Activated naive CD8-positive, alpha-beta T cell treated with anti-CD3 and anti-CD28 coated beads, Interleukin-2, amount 10 ng/mL, durations not matched to agents 7 days and 5 days (primary cell): ENCODE results near the gene PLD6. TPM values are rescaled to one million over a fixed set of nuclear protein-coding genes. Genes with fewer than 3 reads are reported as not detected.
"Not testable (repeated sequence)": the region's sequence is repeated elsewhere in the genome, so short reads cannot be mapped to it uniquely, and the experiment has no call there.

ENCODE experiments used
- ATAC-seq: fragments of 150-1000 bp; cut with Tn5 transposase; one replicate; pipeline ENCODE4 v1.10.0; 2021; ENCODE audit warnings: low read depth, moderate library complexity
- POLR2A ChIA-PET: fragments of 350-600 bp; sonication (Branson Sonifier 250); formaldehyde crosslinking; loops from one replicate; lab custom pipeline; 2021; ENCODE audit warnings: antibody characterized with exemption; lab: Charles Lee
- DNase-seq: peaks from one replicate; pipeline ENCODE4 v3.0.0; 2021
- H3K27ac Mint-ChIP-seq: one replicate; pipeline ENCODE4 v1.8.0; 2022; ENCODE audit warnings: mild to moderate bottlenecking, mixed read lengths
- H3K27me3 Mint-ChIP-seq: one replicate; pipeline ENCODE4 v1.8.0; 2022; ENCODE audit warnings: mild to moderate bottlenecking, moderate library complexity, mixed read lengths
- H3K36me3 Mint-ChIP-seq: one replicate; pipeline ENCODE4 v1.8.0; 2021; ENCODE audit warnings: mild to moderate bottlenecking, mixed read lengths
- H3K4me1 Mint-ChIP-seq: one replicate; pipeline ENCODE4 v1.8.0; 2021; ENCODE audit warnings: mixed read lengths
- H3K4me3 Mint-ChIP-seq: one replicate; pipeline ENCODE4 v1.8.0; 2022; ENCODE audit warnings: mild to moderate bottlenecking, moderate library complexity, mixed read lengths
- H3K9me3 Mint-ChIP-seq: one replicate; pipeline ENCODE4 v1.8.0; 2021; ENCODE audit warnings: mixed read lengths
- total RNA-seq, 2 experiments: library from RNA; stranded (reverse); gene quantifications; one replicate each; pipeline ENCODE4 v1.2.3, GENCODE V29; 2021

The PLD6 gene
- total RNA-seq, 2 experiments from 2014 or later: 5.5 to 6.3 TPM

DNA sequence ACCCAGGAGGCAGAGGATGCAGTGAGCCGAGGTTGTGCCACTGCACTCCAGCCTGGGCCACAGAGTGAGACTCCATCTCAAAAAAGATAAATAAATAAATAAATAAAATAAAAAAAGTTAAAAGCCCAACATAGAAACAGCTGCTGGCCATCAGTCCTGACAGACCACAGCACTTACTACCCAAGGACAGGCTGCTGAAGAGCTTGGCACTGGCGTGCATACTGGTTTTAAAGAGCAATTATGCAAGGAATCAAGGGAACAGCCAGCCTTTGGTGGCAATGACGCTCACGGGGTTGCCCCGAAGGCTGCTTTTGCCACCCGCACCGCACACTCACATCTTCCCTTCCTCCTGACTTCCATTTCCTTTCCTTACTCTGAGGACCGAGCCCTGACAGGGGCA is 4.2 kb downstream of the PLD6 start:
- no peak overlapping the region for H3K27ac Mint-ChIP-seq

DNA sequence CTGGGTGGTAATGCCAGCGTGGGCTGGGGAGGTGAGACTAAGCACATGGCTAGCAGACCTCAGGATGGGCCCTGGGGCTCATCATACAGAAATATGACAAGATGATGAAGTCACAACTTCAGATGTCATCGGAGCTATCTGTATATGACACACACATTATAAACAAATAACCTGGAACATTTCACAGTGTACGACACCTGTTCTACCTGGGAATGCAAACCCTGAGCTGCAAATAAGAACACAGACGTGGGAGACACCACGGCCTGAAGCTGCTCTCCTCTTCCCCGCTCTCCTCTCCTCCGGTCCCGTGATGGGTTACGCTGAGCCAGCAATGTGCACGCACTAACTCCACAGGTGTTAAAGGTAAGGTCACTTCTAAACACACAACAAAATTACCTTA is 4.9 kb downstream of the PLD6 start:
- Mint-ChIP-seq H3K4me1 (peaks cover 11% of the 10 kb centered on the region), H3K4me3 (no peak overlapping the region), H3K27me3 (no peaks in the 10 kb centered on the region), H3K36me3 (peaks cover 2% of the 10 kb centered on the region), H3K27ac (no peak overlapping the region), H3K9me3 (no peaks in the 10 kb centered on the region)
- DNase-seq (no peak), ATAC-seq (no peak)
- POLR2A ChIA-PET: interaction anchor here (0.6 to 0.8 kb wide), 2 partner anchors 36 to 202 kb away, joined by 4 to 5 read pairs; no protein-coding TSS in a partner anchor

More for the DNA sequence above, 4.2 kb downstream of the PLD6 start:
- no peak for ATAC-seq
- POLR2A ChIA-PET: no interaction called here
- DNase-seq: no peak
- no peak overlapping the region for H3K4me3 Mint-ChIP-seq
- H3K36me3 Mint-ChIP-seq: peaks cover 2% of the 10 kb centered on the region
- no peaks in the 10 kb centered on the region for H3K27me3 Mint-ChIP-seq
- H3K4me1 Mint-ChIP-seq: peaks cover 11% of the 10 kb centered on the region
- no peaks in the 10 kb centered on the region for H3K9me3 Mint-ChIP-seq

DNA sequence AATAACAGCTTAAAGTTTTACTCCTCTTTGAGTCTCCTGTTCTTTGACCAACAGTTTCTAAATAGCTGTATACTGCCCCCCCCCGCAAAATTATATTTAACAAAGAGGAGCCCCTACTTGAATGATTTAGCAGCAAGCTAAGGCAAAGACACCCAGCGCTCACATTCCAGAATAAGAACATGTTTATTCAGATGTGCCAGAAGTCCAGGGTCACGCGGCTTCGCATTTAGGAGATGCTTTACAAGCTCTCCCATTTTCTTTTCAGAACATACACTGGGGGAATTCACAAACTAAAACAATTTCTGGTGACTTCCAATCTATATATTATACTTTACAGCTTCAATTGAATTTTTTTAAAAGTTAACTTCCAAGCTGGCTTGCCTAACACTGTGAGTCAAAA is 5.3 kb downstream of the PLD6 start:
- Mint-ChIP-seq H3K4me3 (no peak overlapping the region), H3K9me3 (no peaks in the 10 kb centered on the region), H3K4me1 (peaks cover 11% of the 10 kb centered on the region), H3K36me3 (peaks cover 2% of the 10 kb centered on the region), H3K27me3 (no peaks in the 10 kb centered on the region), H3K27ac (no peak overlapping the region)
- DNase-seq (no peak), ATAC-seq (no peak)
- POLR2A ChIA-PET: interaction anchor here (0.6 to 0.8 kb wide), 3 partner anchors 22 to 201 kb away, joined by 3 to 5 read pairs (median 4); no protein-coding TSS in a partner anchor

DNA sequence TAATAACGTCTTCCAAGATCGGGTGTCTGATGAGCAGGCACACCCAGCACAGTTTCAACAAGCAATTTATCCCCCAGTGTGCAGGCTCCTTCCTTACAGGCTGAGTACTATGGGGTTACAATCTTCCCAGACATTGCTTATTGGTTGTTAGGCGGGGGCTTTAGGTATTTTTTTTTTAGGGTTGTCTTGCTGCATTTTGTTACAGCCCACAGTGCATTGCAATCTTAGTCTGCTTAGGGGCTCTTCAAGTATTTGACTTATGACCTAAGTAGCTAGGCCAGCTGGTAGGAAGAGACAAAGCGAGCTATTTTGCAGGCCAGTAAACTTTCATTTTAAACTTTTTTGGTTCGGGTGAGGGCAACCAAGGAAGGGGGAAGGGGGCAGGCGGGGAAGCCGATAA is 5.8 kb downstream of the PLD6 start:
- H3K36me3 Mint-ChIP-seq: peaks cover 2% of the 10 kb centered on the region
- POLR2A ChIA-PET: interaction anchor here (0.7 to 1.0 kb wide), 3 partner anchors 10 to 37 kb away, joined by 3 to 4 read pairs (median 3); no protein-coding TSS in a partner anchor

DNA sequence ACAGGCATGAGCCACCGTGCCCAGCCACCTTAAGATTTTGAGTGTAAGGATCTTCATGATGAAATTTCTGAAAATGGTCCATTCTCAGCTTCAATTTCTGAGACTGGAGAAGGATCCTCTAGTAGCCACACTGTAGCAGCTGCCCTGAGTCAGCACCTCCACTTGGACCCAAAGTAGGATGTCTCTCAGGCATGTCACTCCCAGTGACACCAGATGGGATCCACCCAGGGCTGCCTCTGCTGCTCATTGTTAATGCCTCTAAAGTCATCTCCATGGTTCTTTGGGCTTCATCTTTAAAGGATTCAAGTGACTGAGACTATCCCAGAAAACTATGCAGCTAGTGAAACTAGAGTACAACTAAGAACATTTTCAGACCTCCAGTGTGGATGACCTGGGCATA is 7.9 kb downstream of the PLD6 start:
- Mint-ChIP-seq H3K4me3 (no peak overlapping the region), H3K27ac (no peak overlapping the region), H3K27me3 (no peaks in the 10 kb centered on the region), H3K9me3 (no peaks in the 10 kb centered on the region), H3K4me1 (no peaks in the 10 kb centered on the region), H3K36me3 (no peaks in the 10 kb centered on the region)
- no peak for ATAC-seq
- no peak for DNase-seq
- POLR2A ChIA-PET: interaction anchor here (0.6 kb wide), 1 partner anchor 94 kb away, joined by 3 read pairs; no protein-coding TSS in a partner anchor

More for the DNA sequence above, 5.8 kb downstream of the PLD6 start:
- H3K27ac Mint-ChIP-seq: no peak overlapping the region
- no peaks in the 10 kb centered on the region for H3K9me3 Mint-ChIP-seq
- no peak overlapping the region for H3K4me3 Mint-ChIP-seq
- ATAC-seq (no peak), DNase-seq (no peak)
- H3K27me3 Mint-ChIP-seq: no peaks in the 10 kb centered on the region
- H3K4me1 Mint-ChIP-seq: peaks cover 9% of the 10 kb centered on the region

DNA sequence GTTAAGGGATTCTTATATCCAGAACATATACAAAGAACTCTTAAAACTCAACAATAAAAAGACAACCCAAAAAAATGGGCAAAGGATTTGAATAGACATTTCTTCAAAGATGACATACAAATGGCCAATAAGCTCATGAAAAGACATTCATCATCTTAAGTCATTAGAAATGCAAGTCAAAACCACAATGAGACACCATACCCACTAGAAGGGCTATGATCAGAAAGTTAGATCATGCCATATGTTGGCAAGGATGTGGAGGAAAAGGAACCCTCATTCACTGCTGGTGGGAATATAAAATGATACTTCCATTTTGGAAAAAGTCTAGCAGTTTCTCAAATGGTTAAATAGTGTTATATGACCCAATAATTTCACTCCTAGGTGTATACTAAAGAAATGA is 9.4 kb downstream of the PLD6 start:
- no peaks in the 10 kb centered on the region for H3K36me3 Mint-ChIP-seq
- POLR2A ChIA-PET: no interaction called here
- no peak for ATAC-seq
- H3K4me1 Mint-ChIP-seq: no peaks in the 10 kb centered on the region
- H3K4me3 Mint-ChIP-seq: no peak overlapping the region
- no peaks in the 10 kb centered on the region for H3K9me3 Mint-ChIP-seq
- no peak for DNase-seq
- no peak overlapping the region for H3K27ac Mint-ChIP-seq
- H3K27me3 Mint-ChIP-seq: no peaks in the 10 kb centered on the region

DNA sequence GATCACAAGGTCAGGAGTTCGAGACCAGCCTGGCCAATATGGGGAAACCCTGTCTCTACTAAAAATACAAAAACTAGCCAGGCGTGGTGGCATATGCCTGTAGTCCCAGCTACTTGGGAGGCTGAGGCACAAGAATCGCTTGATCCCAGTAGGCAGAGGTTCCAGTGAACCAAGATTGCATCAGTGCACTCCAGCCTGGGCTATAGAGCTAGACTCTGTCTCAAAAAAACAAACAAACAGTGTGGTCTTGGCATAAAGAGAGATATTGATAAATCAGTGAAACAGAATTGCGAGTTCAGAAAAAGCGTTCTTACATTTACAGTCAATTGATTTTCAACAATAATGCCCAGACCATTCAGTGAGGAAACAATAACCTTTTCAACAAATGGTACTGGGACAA is 10.7 kb downstream of the PLD6 start:
- POLR2A ChIA-PET, DNase-seq: not testable (repeated sequence)

DNA sequence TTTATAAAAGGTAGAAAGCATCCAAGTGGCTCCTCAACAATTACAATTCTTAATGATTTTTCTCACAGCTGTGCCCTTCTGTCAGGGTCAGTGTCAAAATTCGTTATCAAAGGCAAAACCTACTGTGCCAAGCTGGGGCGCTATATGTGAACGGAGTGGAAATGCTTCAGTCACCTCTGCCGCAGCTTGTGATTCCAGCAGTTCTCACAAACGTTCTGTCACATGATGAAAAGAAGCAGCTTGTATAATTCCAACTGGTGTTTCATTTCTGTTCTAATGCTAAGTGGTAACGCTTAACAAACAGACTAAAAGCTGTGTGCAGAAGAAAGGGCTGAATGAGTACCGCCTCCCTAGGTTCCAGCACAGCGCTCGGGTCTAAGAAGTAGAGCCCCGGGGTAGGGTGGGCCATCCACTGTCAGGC is 14.2 kb downstream of the PLD6 start:
- H3K4me3 Mint-ChIP-seq: no peak overlapping the region
- POLR2A ChIA-PET: interaction anchor here (1.3 kb wide), 1 partner anchor 12 kb away, joined by 3 read pairs; no protein-coding TSS in a partner anchor
- no peaks in the 10 kb centered on the region for H3K4me1 Mint-ChIP-seq
- H3K36me3 Mint-ChIP-seq: no peaks in the 10 kb centered on the region
- no peaks in the 10 kb centered on the region for H3K27me3 Mint-ChIP-seq
- H3K9me3 Mint-ChIP-seq: no peaks in the 10 kb centered on the region
- ATAC-seq: no peak
- H3K27ac Mint-ChIP-seq: no peak overlapping the region
- no peak for DNase-seq

More for the DNA sequence above, 10.7 kb downstream of the PLD6 start:
- not testable (repeated sequence) for H3K4me1 Mint-ChIP-seq, H3K36me3 Mint-ChIP-seq, H3K27ac Mint-ChIP-seq, ATAC-seq, H3K9me3 Mint-ChIP-seq, H3K4me3 Mint-ChIP-seq, H3K27me3 Mint-ChIP-seq

DNA sequence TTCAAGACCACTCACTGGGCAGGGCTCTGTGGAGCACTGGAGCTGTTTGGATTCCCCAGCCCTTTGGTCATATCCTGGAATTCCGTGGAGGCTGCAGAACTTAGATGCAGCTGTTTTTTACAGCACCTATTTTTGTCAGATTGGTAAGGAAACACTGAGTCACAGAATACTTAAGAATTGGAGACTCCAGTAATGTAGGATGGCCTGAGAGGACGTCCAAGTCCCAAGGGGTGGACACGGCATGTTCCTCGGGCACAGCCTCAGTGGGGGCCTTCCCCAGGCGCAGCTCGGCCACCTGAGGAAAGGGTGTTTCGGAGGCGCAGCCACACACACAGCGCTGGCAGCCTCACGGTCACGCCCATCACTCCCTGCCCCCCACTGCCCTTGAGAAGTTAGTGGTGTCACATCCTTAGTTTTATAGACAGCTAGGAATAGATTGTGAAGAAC is 14.8 kb downstream of the PLD6 start:
- Mint-ChIP-seq H3K27me3 (no peaks in the 10 kb centered on the region), H3K4me1 (peaks cover 2% of the 10 kb centered on the region), H3K36me3 (no peaks in the 10 kb centered on the region), H3K9me3 (no peaks in the 10 kb centered on the region), H3K4me3 (no peak overlapping the region), H3K27ac (no peak overlapping the region)
- ATAC-seq (no peak), DNase-seq (no peak)
- POLR2A ChIA-PET: interaction anchor here (1.1 to 1.3 kb wide), 2 partner anchors 11 to 15 kb away, joined by 3 read pairs; partner anchors contain the start of gene PLD6

DNA sequence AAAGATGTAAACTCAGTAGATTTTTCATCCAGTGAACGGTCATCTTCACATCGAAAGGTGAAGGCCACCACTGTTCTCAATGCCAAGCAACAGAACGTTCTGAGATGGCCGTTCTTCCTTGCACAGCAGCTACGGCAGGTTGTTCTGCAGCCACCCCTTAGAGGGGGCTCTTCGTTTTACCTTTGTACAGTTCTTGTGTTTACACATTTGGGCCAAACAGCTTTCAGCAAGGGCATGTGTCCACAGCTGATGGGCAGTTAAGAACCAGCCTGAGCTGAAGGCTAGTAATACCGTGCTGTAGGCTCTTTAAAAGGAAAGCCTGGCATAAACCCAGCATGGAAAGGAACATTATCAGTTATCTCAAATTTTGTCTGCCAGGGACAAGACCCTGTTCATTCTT is 15.9 kb downstream of the PLD6 start:
- Mint-ChIP-seq H3K4me3 (no peak overlapping the region), H3K4me1 (peaks cover 14% of the 10 kb centered on the region), H3K36me3 (peaks cover 7% of the 10 kb centered on the region), H3K27ac (no peak overlapping the region), H3K27me3 (no peaks in the 10 kb centered on the region), H3K9me3 (no peaks in the 10 kb centered on the region)
- POLR2A ChIA-PET: interaction anchor here (1.1 to 1.2 kb wide), 2 partner anchors 10 to 16 kb away, joined by 3 read pairs; partner anchors contain the start of gene PLD6
- no peak for ATAC-seq
- DNase-seq: no peak

DNA sequence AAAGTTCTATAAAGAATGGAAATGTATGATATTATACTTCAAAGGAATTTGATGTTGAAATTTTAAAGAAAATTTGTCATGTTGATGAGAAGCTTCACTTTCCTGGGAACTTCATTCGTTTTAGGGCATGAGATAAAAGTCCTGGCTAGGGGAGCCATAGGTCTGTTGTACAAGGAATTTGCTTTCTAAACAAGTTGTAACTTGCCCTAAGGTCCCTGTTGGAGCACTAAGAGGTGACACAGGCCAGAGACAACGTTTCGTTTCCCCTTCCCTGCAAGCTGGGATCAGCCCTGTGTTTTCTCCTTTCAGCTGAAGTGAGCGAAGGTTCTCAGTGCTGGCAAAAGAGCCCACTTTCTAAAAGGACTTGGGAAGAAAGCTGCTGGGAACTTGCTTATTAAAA is 16.6 kb downstream of the PLD6 start:
- Mint-ChIP-seq H3K4me3 (no peak overlapping the region), H3K36me3 (peaks cover 13% of the 10 kb centered on the region), H3K27ac (no peak overlapping the region), H3K9me3 (no peaks in the 10 kb centered on the region), H3K4me1 (peaks cover 20% of the 10 kb centered on the region), H3K27me3 (no peaks in the 10 kb centered on the region)
- POLR2A ChIA-PET: interaction anchor here (1.2 kb wide), 1 partner anchor 10 kb away, joined by 3 read pairs; no protein-coding TSS in a partner anchor
- no peak for ATAC-seq
- DNase-seq: no peak

DNA sequence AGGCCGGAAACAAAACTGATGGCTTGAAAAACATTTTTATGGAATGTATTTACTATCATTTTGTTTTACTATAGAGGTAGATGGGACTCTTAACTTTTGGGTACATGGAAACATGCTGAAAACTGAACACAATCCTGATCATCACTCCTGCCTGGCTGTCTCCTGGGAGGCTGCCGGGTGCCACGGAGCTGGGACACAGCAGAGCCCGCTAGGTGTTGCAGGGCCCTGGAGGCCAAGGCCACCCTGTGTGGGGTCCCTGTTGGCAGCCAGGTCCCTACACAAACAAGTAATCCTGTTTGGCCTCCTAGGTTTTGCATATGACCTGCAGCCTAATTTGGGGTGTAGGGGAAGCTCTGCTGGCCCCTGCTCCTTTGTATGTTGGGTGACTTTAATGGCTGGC is 17.5 kb downstream of the PLD6 start:
- H3K4me1 Mint-ChIP-seq: peaks cover 29% of the 10 kb centered on the region
- no peaks in the 10 kb centered on the region for H3K27me3 Mint-ChIP-seq
- peaks cover 17% of the 10 kb centered on the region for H3K36me3 Mint-ChIP-seq
- H3K4me3 Mint-ChIP-seq: no peak overlapping the region
- DNase-seq (no peak), ATAC-seq (no peak)
- H3K27ac Mint-ChIP-seq: no peak overlapping the region
- POLR2A ChIA-PET: interaction anchor here (0.7 kb wide), 1 partner anchor 16 kb away, joined by 3 read pairs; no protein-coding TSS in a partner anchor
- H3K9me3 Mint-ChIP-seq: no peaks in the 10 kb centered on the region

DNA sequence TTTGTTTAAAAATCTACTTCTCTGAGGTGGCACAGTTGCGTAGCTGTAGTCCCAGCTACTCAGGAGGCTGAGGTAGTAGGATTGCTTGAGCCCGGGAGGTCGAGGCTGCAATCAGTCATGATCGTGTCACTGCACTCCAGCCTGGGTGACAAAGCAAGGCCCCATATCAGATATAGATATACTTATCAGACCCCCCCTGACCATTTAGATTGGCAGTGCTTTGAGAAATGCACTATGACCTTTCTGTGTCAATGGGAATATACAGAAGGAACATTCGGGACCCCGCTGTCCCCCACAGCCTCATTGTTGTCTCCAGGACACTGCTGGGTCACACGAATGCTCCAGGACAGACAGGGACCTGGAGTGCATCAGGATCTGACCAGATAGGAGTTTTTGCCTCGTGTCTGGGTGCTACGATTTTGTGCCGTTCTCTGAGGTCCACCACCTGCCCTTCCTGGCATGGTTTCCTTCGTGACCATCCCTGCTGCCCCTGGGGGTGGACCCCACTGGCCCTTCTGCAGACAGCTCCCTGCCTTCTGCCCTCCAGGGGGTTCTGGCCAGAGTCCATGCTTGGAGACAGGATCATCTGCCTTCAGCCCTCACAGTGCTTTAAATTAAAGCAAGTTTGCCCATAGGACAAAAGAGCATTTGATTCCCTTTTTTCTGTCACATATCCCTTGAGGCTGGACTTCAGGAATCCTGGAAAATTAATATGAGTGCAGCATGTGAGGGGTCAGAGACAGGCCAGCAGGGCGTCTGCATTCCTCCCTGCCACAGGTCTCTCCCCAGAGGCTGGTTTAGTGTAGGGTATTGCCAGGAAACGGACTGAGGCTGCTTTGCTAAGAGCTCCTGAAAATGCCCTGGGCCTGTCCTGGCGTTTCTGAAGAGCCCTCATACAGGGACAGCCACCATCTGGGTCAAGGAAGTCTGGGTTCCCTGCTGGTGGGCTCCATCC is 19.3 kb downstream of the PLD6 start:
- no peak for ATAC-seq
- no peak for DNase-seq
- Mint-ChIP-seq H3K9me3 (no peaks in the 10 kb centered on the region), H3K27me3 (no peaks in the 10 kb centered on the region), H3K4me3 (no peak overlapping the region), H3K4me1 (peaks cover 35% of the 10 kb centered on the region), H3K27ac (no peak overlapping the region), H3K36me3 (peaks cover 20% of the 10 kb centered on the region)
- POLR2A ChIA-PET: no interaction called here
